ENCODE results near the gene NCOA7.

NCOA7 gene

GRCh38 chr6:125829433-125829832 lies 38.7 kb downstream of the NCOA7 start:
- Histone ChIP-seq H3K9me3 (replicated peaks; ENCODE audit: insufficient read depth, low read length) (no peaks in the 10 kb centered on the region), H3K79me2 (ENCODE audit: low read length) (no peaks in the 10 kb centered on the region), H3K4me2 (ENCODE audit: low read depth, low read length) (no peak overlapping the region), H3K27ac (ENCODE audit: low read length) (no peak overlapping the region), H3K36me3 (replicated peaks; ENCODE audit: insufficient read depth, low read length) (no peaks in the 10 kb centered on the region), H3K4me1 (ENCODE audit: low read length) (0 out of 2 replicates have a peak, but pooled peaks cover 6% of the 10 kb centered on the region), H3K4me3 (ENCODE audit: low read length) (no peak overlapping the region), H3K9ac (ENCODE audit: low read length) (no peak overlapping the region), H2AFZ (ENCODE audit: low read length) (no peak overlapping the region), H3K9me2 (replicated peaks; ENCODE audit: insufficient read depth, low read length) (no peaks in the 10 kb centered on the region), H3K27me3 (replicated peaks; ENCODE audit: insufficient read depth, low read length) (no peaks in the 10 kb centered on the region), H3F3A (ENCODE audit: insufficient read depth, low read length) (no peaks in the 10 kb centered on the region), H4K20me1 (ENCODE audit: insufficient read depth, low read length) (no peaks in the 10 kb centered on the region)
- no peak for DNase-seq
- TF ChIP-seq EZH2phosphoT487 (IDR thresholded peaks at IDR 0.05; ENCODE audit: low read length) (no peak), CTCF (IDR thresholded peaks at IDR 0.05; ENCODE audit: low read length) (no peak), EZH2 (optimal IDR thresholded peaks at IDR 0.05; ENCODE audit: low read depth, low read length) (no peak)

- no peak overlapping the region for H3K4me3 ChIP-seq (ENCODE audit: low read length)
- H3K79me2 ChIP-seq (ENCODE audit: low read length) = no peaks in the 10 kb centered on the region
- H2AFZ ChIP-seq (ENCODE audit: low read length) = no peak overlapping the region
- no peaks in the 10 kb centered on the region for H3K36me3 ChIP-seq (replicated peaks; ENCODE audit: insufficient read depth, low read length)
- H4K20me1 ChIP-seq (ENCODE audit: insufficient read depth, low read length) = no peaks in the 10 kb centered on the region
- H3K9me2 ChIP-seq (replicated peaks; ENCODE audit: insufficient read depth, low read length) = no peaks in the 10 kb centered on the region
- H3K4me1 ChIP-seq (ENCODE audit: low read length) = 0 out of 2 replicates have a peak, but pooled peaks cover 6% of the 10 kb centered on the region
- TF ChIP-seq EZH2 (optimal IDR thresholded peaks at IDR 0.05; ENCODE audit: low read depth, low read length) (no peak), CTCF (IDR thresholded peaks at IDR 0.05; ENCODE audit: low read length) (no peak), EZH2phosphoT487 (IDR thresholded peaks at IDR 0.05; ENCODE audit: low read length) (no peak)
- no peak for DNase-seq
- no peaks in the 10 kb centered on the region for H3F3A ChIP-seq (ENCODE audit: insufficient read depth, low read length)
- H3K4me2 ChIP-seq (ENCODE audit: low read depth, low read length) = no peak overlapping the region
- H3K27ac ChIP-seq (ENCODE audit: low read length) = no peak overlapping the region
- no peak overlapping the region for H3K9ac ChIP-seq (ENCODE audit: low read length)
- H3K9me3 ChIP-seq (replicated peaks; ENCODE audit: insufficient read depth, low read length) = no peaks in the 10 kb centered on the region
- no peaks in the 10 kb centered on the region for H3K27me3 ChIP-seq (replicated peaks; ENCODE audit: insufficient read depth, low read length)
Measured at GRCh38 chr6:125831659-125832058, 40.9 kb downstream of the NCOA7 start.

- no peaks in the 10 kb centered on the region for H3K9me3 ChIP-seq (replicated peaks; ENCODE audit: insufficient read depth, low read length)
- H3K9ac ChIP-seq (ENCODE audit: low read length) = no peak overlapping the region
- no peak for DNase-seq
- no peaks in the 10 kb centered on the region for H3K36me3 ChIP-seq (replicated peaks; ENCODE audit: insufficient read depth, low read length)
- H3K27ac ChIP-seq (ENCODE audit: low read length) = no peak overlapping the region
- H3K27me3 ChIP-seq (replicated peaks; ENCODE audit: insufficient read depth, low read length) = no peaks in the 10 kb centered on the region
- no peaks in the 10 kb centered on the region for H3K9me2 ChIP-seq (replicated peaks; ENCODE audit: insufficient read depth, low read length)
- no peak overlapping the region for H2AFZ ChIP-seq (ENCODE audit: low read length)
- H3K79me2 ChIP-seq (ENCODE audit: low read length) = no peaks in the 10 kb centered on the region
- no peak overlapping the region for H3K4me2 ChIP-seq (ENCODE audit: low read depth, low read length)
- H4K20me1 ChIP-seq (ENCODE audit: insufficient read depth, low read length) = no peaks in the 10 kb centered on the region
- no peak overlapping the region for H3K4me3 ChIP-seq (ENCODE audit: low read length)
- 0 out of 2 replicates have a peak, but pooled peaks cover 6% of the 10 kb centered on the region for H3K4me1 ChIP-seq (ENCODE audit: low read length)
- no peaks in the 10 kb centered on the region for H3F3A ChIP-seq (ENCODE audit: insufficient read depth, low read length)
- TF ChIP-seq EZH2phosphoT487 (IDR thresholded peaks at IDR 0.05; ENCODE audit: low read length) = no peak
- no peak for TF ChIP-seq CTCF (IDR thresholded peaks at IDR 0.05; ENCODE audit: low read length)
Measured at GRCh38 chr6:125832391-125833117, 41.8 kb downstream of the NCOA7 start.

Data from MM.1S (cell line).